GM12878 (cell line): ENCODE results near the gene ANTXR2. TPM values are rescaled to one million over a fixed set of nuclear protein-coding genes. Genes with fewer than 3 reads are reported as not detected.

Source experiments
- ATAC-seq: fragments of 200-7000 bp; cut with Tn5 transposase; 3 replicates; pipeline ENCODE4 v1.9.1; 2020; ENCODE audit warnings: mild to moderate bottlenecking, moderate library complexity
- BruUV-seq: library from RNA; stranded (reverse); fragments of 400-500 nt; replicated peaks from 2 replicates; lab custom pipeline; 2021; lab: Mats Ljungman, UMichigan
- CTCF ChIA-PET: fragments of 300-600 bp; sonication (Branson Sonifier 250); formaldehyde crosslinking; extraction: SDS; loops from one replicate; lab custom pipeline; 2021; ENCODE audit warnings: inconsistent platforms; lab: Yijun Ruan, JAX
- POLR2A ChIA-PET: fragments of 350-600 bp; formaldehyde crosslinking; extraction: SDS; loops from one replicate; lab custom pipeline; 2021; ENCODE audit warnings: inconsistent platforms; lab: Charles Lee
- RAD21 ChIA-PET: fragments of 300-600 bp; sonication (Branson Sonifier 250); formaldehyde crosslinking; loops from one replicate; lab custom pipeline; 2023; ENCODE audit warnings: antibody characterized with exemption; ENCODE audit not compliant: unreplicated experiment; lab: Charles Lee
- SMC1A ChIA-PET: fragments of 300-600 bp; sonication (Branson Sonifier 250); formaldehyde crosslinking; loops from one replicate; lab custom pipeline; 2023; ENCODE audit not compliant: unreplicated experiment, uncharacterized antibody; lab: Charles Lee
- DNase-seq: peaks from one replicate; pipeline ENCODE4 v3.0.0-alpha.2; 2011; ENCODE audit warnings: low read depth, low spot score
- FAIRE-seq: peaks from 3 replicates; lab custom pipeline; 2011; peaks lifted over from hg19 to GRCh38; lab: Jason Lieb, UNC
- H2AFZ ChIP-seq: 2 replicates; pipeline ENCODE4 v1.6.0; 2011; ENCODE audit warnings: low read depth, low read length, control low read depth; ENCODE audit not compliant: control insufficient read depth
- H3K27ac ChIP-seq: 2 replicates; pipeline ENCODE4 v1.5.1; 2011; ENCODE audit warnings: control low read depth; ENCODE audit not compliant: control insufficient read depth, insufficient read depth
- H3K27me3 ChIP-seq, 2 experiments: replicated peaks in 1 of 2; 2 replicates each; pipeline versions ENCODE4 v1.6.0 to v1.6.1; 2011; ENCODE audit warnings: low read length in 1 of 2; ENCODE audit not compliant: control insufficient read depth in 2 of 2, insufficient read depth in 2 of 2
- H3K36me3 ChIP-seq, 2 experiments: 2 replicates each; pipeline ENCODE4 v1.5.1; 2011; ENCODE audit warnings: low read length in 1 of 2; ENCODE audit not compliant: control insufficient read depth in 2 of 2, insufficient read depth in 2 of 2
- H3K4me1 ChIP-seq: 2 replicates; pipeline ENCODE4 v1.6.1; 2011; ENCODE audit warnings: mild to moderate bottlenecking, low read length, moderate library complexity, mixed read lengths; ENCODE audit not compliant: control insufficient read depth, insufficient read depth
- H3K4me2 ChIP-seq: 2 replicates; pipeline ENCODE4 v1.6.0; 2011; ENCODE audit warnings: control low read depth; ENCODE audit not compliant: control insufficient read depth, insufficient read depth
- H3K4me3 ChIP-seq: fragments of 200-600 bp; sonication (generic); 2 replicates; pipeline ENCODE4 v1.5.1; 2016
- H3K79me2 ChIP-seq: 2 replicates; pipeline ENCODE4 v1.6.0; 2011; ENCODE audit warnings: low read length; ENCODE audit not compliant: control insufficient read depth, insufficient read depth
- H3K9ac ChIP-seq: 2 replicates; pipeline ENCODE4 v1.8.0; 2011; ENCODE audit warnings: low read length, control low read depth, mixed read lengths; ENCODE audit not compliant: control insufficient read depth, insufficient read depth
- H3K9me3 ChIP-seq: replicated peaks from 3 replicates; pipeline ENCODE4 v1.5.1; 2011; ENCODE audit warnings: mild to moderate bottlenecking, low read length; ENCODE audit not compliant: control insufficient read depth, insufficient read depth
- H4K20me1 ChIP-seq: 2 replicates; pipeline ENCODE4 v1.6.0; 2011; ENCODE audit not compliant: control insufficient read depth, insufficient read depth
- ASH2L ChIP-seq: fragments of 300-600, 200-600 bp; sonication (generic); IDR thresholded peaks from 2 replicates; pipeline ENCODE4 v1.6.1; 2017; ENCODE audit warnings: low read depth, mild to moderate bottlenecking, borderline replicate concordance
- ETV6 ChIP-seq, 2 experiments: fragments of 450-650 bp in 1 of 2; IDR thresholded peaks in 1 of 2; conservative IDR thresholded peaks in 1 of 2; 2 replicates each; pipeline ENCODE4 v1.6.1; 2014; ENCODE audit warnings: antibody characterized with exemption in 1 of 2, borderline replicate concordance in 1 of 2, low read depth in 1 of 2, mild to moderate bottlenecking in 1 of 2, moderate library complexity in 1 of 2
- MXI1 ChIP-seq: fragments of 150-350 bp; IDR thresholded peaks from 2 replicates; pipeline ENCODE4 v1.6.1; 2011; ENCODE audit warnings: low read depth, mild to moderate bottlenecking, inconsistent platforms, low read length, improper control_type of control experiment
- SPI1 ChIP-seq: IDR thresholded peaks from 2 replicates; pipeline ENCODE4 v1.6.1; 2011; ENCODE audit warnings: low read depth, mild to moderate bottlenecking, low read length, moderate library complexity, borderline replicate concordance; ENCODE audit not compliant: insufficient read depth
- SUZ12 ChIP-seq: fragments of 200-600 bp; sonication (generic); IDR thresholded peaks from one replicate; pipeline ENCODE4 v1.6.1; 2018; ENCODE audit warnings: antibody characterized with exemption, mild to moderate bottlenecking; ENCODE audit not compliant: unreplicated experiment
- WRNIP1 ChIP-seq: IDR thresholded peaks from 2 replicates; pipeline ENCODE4 v1.6.1; 2011; ENCODE audit warnings: low read depth, low read length, improper control_type of control experiment, borderline replicate concordance
- WGBS: methylation state at CpG from one replicate; pipeline ENCODE4 v1.1.6; 2016; ENCODE audit warnings: low lambda C conversion rate; ENCODE audit not compliant: insufficient replicate concordance, insufficient coverage; ENCODE audit errors: missing lambda C conversion rate; 5-methylcytosine and 5-hydroxymethylcytosine counted together
- in situ Hi-C: fragments of 300-500 bp; cut with MboI; formaldehyde crosslinking; loops from 9 replicates; pipeline ENCODE4 v1.14.3; 2018; ENCODE audit warnings: mixed read lengths
- intact Hi-C: fragments of 100-400 bp; cut with micrococcal nuclease; formaldehyde crosslinking; loops from one replicate; pipeline ENCODE4 v1.14.2; 2022; ENCODE audit not compliant: unreplicated experiment
- polyA plus RNA-seq, 11 experiments: library from polyadenylated mRNA; depleted of rRNA in 4 of 11; unstranded in 6 of 11; stranded (reverse) in 5 of 11; fragments of >200 nt; fragmentation: Nextera tagmentation in 4 of 11; fragmentation: Illumina TruSeq in 1 of 11; extraction: Ambion mirVana in 4 of 11; extraction: Trizol in 1 of 11; gene quantifications; 1 replicate in 1 of 11; 2 replicates in 10 of 11; pipeline versions ENCODE4 v1.2.1 to v1.2.3, GENCODE V29; 2011 to 2016; ENCODE audit warnings: inconsistent platforms in 2 of 11, missing spikeins in 2 of 11, low read depth in 1 of 11
- total RNA-seq, 4 experiments: library from RNA; depleted of rRNA in 3 of 4; stranded (reverse); fragments of >200 nt in 3 of 4; fragmentation: Illumina TruSeq in 1 of 4; extraction: Trizol in 1 of 4; gene quantifications; 2 replicates each; pipeline versions ENCODE4 v1.2.1 to v1.2.3, GENCODE V29; 2013 to 2021
- TF ChIP-seq, protein P1 (sequence below): fragments of 450-650 bp; IDR thresholded peaks from 2 replicates; pipeline ENCODE4 v1.6.1; 2017; ENCODE audit warnings: antibody characterized with exemption, mild to moderate bottlenecking, moderate library complexity
- TF ChIP-seq, protein P2 (sequence below): IDR thresholded peaks from 2 replicates; pipeline ENCODE4 v1.6.1; 2011; ENCODE audit warnings: borderline replicate concordance, low read depth, mild to moderate bottlenecking, moderate library complexity, low read length; ENCODE audit not compliant: insufficient read depth, poor library complexity, severe bottlenecking
- TF ChIP-seq, protein P3 (sequence below), 3 experiments: IDR thresholded peaks in 2 of 3; conservative IDR thresholded peaks in 1 of 3; 2 replicates each; pipeline ENCODE4 v1.5.1; 2011; ENCODE audit warnings: low read depth in 3 of 3, low read length in 3 of 3, mild to moderate bottlenecking in 3 of 3, control low read depth in 2 of 3, moderate library complexity in 2 of 3, inconsistent platforms in 1 of 3, mixed read lengths in 1 of 3; ENCODE audit not compliant: control insufficient read depth in 2 of 3, insufficient read depth in 1 of 3; ENCODE audit errors: extremely low read depth in 1 of 3
- TF ChIP-seq, protein P4 (sequence below): fragments of 150-350 bp; IDR thresholded peaks from 2 replicates; pipeline ENCODE4 v1.6.1; 2016; ENCODE audit warnings: low read depth, low read length

Gene ANTXR2
- total and polyA plus RNA-seq, 10 of the 15 experiments (the other 5 are each of a cell fraction or from before 2014, with no cell fraction given), result 1.4 to 8.9 (median 5.7) TPM

DNA sequence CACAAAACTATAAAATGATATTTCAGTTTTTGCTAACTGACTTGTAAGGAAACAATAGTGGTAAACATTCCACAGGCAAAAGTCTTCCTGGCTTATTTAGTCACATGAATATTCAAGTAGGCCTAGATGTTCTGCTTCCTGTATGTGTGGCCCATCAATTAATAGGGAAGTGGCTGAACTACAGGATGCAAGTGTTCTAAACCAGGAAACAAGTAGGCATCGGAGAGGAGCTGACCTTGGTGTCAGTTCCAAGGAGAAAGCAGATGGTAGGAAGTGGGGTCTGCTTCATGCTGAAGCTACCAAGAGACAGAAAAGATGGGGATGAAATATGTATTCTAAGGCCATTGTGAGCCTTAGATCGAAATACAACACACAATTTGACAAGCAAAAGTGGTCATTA is 149.7 kb downstream of the ANTXR2 start (continued):
- TF ChIP-seq, protein P1, sequence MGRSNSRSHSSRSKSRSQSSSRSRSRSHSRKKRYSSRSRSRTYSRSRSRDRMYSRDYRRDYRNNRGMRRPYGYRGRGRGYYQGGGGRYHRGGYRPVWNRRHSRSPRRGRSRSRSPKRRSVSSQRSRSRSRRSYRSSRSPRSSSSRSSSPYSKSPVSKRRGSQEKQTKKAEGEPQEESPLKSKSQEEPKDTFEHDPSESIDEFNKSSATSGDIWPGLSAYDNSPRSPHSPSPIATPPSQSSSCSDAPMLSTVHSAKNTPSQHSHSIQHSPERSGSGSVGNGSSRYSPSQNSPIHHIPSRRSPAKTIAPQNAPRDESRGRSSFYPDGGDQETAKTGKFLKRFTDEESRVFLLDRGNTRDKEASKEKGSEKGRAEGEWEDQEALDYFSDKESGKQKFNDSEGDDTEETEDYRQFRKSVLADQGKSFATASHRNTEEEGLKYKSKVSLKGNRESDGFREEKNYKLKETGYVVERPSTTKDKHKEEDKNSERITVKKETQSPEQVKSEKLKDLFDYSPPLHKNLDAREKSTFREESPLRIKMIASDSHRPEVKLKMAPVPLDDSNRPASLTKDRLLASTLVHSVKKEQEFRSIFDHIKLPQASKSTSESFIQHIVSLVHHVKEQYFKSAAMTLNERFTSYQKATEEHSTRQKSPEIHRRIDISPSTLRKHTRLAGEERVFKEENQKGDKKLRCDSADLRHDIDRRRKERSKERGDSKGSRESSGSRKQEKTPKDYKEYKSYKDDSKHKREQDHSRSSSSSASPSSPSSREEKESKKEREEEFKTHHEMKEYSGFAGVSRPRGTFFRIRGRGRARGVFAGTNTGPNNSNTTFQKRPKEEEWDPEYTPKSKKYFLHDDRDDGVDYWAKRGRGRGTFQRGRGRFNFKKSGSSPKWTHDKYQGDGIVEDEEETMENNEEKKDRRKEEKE, result no peak
- TF ChIP-seq SPI1, result no peak
- no peak for TF ChIP-seq ASH2L
- TF ChIP-seq SUZ12, result no peak
- TF ChIP-seq, protein P2, sequence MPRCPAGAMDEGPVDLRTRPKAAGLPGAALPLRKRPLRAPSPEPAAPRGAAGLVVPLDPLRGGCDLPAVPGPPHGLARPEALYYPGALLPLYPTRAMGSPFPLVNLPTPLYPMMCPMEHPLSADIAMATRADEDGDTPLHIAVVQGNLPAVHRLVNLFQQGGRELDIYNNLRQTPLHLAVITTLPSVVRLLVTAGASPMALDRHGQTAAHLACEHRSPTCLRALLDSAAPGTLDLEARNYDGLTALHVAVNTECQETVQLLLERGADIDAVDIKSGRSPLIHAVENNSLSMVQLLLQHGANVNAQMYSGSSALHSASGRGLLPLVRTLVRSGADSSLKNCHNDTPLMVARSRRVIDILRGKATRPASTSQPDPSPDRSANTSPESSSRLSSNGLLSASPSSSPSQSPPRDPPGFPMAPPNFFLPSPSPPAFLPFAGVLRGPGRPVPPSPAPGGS, result no peak
- TF ChIP-seq, all 136 proteins: peak for 0

DNA sequence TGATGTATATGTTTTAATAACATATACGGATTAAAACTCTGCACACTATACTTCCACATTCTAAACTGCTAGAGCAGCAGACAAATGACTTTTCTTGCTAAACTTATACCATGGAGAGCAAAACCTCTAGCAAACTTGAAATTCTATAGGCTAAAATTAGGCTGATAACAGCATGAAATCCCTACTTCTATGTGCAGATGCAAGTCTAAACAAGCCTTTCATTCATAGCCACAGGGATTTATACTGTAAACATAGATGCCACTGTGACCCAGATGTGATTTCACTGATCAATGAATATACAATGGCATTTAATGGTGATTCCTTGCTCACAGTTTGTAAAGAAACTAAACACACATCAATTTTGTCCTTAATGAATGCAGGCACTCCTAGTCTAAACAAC is 151.0 kb downstream of the ANTXR2 start:
- BruUV-seq, result no TSS peak
- ChIA-PET SMC1A (no interaction called here), POLR2A (no interaction called here), RAD21 (no interaction called here), CTCF (interaction anchor here (0.5 kb wide), 1 partner anchor 26 kb away, joined by 3 read pairs; no protein-coding TSS in a partner anchor)
- no peaks in the 10 kb centered on the region for H4K20me1 ChIP-seq
- no peaks in the 10 kb centered on the region for H3K4me1 ChIP-seq
- no peaks in the 10 kb centered on the region for H3K79me2 ChIP-seq
- no peak overlapping the region for H3K4me2 ChIP-seq
- 91% methylated on average over 1 of the region's 1 CpG for WGBS
- DNase-seq (no peak), ATAC-seq (no peak), FAIRE-seq (no peak)
- H3K9me3 ChIP-seq, result no peaks in the 10 kb centered on the region
- no peak overlapping the region for H3K9ac ChIP-seq
- no peak overlapping the region for H3K27ac ChIP-seq
- no peaks in the 10 kb centered on the region for H3K36me3 ChIP-seq
- no peak overlapping the region for H3K4me3 ChIP-seq
- no peak overlapping the region for H2AFZ ChIP-seq
- H3K27me3 ChIP-seq, result no peaks in the 10 kb centered on the region
- intact Hi-C loops (loop anchor here (10.0 kb wide), 1 partner anchor 413 kb away; the partner anchor contains the start of gene CFAP299), in situ Hi-C loops (no loop called here)
- no peak for TF ChIP-seq ETV6 (conservative IDR thresholded peaks at IDR 0.05 in 1 of 2, IDR thresholded peaks at IDR 0.05 in 1 of 2; ENCODE audit: borderline replicate concordance in 1 of 2, low read depth in 1 of 2)
- no peak for TF ChIP-seq MXI1
- no peak for TF ChIP-seq WRNIP1
- TF ChIP-seq, protein P3, sequence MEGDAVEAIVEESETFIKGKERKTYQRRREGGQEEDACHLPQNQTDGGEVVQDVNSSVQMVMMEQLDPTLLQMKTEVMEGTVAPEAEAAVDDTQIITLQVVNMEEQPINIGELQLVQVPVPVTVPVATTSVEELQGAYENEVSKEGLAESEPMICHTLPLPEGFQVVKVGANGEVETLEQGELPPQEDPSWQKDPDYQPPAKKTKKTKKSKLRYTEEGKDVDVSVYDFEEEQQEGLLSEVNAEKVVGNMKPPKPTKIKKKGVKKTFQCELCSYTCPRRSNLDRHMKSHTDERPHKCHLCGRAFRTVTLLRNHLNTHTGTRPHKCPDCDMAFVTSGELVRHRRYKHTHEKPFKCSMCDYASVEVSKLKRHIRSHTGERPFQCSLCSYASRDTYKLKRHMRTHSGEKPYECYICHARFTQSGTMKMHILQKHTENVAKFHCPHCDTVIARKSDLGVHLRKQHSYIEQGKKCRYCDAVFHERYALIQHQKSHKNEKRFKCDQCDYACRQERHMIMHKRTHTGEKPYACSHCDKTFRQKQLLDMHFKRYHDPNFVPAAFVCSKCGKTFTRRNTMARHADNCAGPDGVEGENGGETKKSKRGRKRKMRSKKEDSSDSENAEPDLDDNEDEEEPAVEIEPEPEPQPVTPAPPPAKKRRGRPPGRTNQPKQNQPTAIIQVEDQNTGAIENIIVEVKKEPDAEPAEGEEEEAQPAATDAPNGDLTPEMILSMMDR (IDR thresholded peaks at IDR 0.05 in 2 of 3, conservative IDR thresholded peaks at IDR 0.05 in 1 of 3; ENCODE audit: control insufficient read depth in 2 of 3, extremely low read depth in 1 of 3, insufficient read depth in 1 of 3, low read depth in 3 of 3, low read length in 3 of 3), result no peak
- TF ChIP-seq, protein P4, sequence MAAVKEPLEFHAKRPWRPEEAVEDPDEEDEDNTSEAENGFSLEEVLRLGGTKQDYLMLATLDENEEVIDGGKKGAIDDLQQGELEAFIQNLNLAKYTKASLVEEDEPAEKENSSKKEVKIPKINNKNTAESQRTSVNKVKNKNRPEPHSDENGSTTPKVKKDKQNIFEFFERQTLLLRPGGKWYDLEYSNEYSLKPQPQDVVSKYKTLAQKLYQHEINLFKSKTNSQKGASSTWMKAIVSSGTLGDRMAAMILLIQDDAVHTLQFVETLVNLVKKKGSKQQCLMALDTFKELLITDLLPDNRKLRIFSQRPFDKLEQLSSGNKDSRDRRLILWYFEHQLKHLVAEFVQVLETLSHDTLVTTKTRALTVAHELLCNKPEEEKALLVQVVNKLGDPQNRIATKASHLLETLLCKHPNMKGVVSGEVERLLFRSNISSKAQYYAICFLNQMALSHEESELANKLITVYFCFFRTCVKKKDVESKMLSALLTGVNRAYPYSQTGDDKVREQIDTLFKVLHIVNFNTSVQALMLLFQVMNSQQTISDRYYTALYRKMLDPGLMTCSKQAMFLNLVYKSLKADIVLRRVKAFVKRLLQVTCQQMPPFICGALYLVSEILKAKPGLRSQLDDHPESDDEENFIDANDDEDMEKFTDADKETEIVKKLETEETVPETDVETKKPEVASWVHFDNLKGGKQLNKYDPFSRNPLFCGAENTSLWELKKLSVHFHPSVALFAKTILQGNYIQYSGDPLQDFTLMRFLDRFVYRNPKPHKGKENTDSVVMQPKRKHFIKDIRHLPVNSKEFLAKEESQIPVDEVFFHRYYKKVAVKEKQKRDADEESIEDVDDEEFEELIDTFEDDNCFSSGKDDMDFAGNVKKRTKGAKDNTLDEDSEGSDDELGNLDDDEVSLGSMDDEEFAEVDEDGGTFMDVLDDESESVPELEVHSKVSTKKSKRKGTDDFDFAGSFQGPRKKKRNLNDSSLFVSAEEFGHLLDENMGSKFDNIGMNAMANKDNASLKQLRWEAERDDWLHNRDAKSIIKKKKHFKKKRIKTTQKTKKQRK, result no peak
